ELF-1 (cell line): ENCODE data around the gene TMC2.
A peak's percentile ranks its signal among the peaks of the same experiment; 100 is the strongest.
"Not testable (repeated sequence)": the region's sequence is repeated elsewhere in the genome, so short reads cannot be mapped to it uniquely, and the experiment has no call there.

Experiments
- DNase-seq: peaks from one replicate; pipeline ENCODE4 v3.0.0-alpha.2; 2016; ENCODE audit warnings: low read depth, low spot score

TMC2 gene

GRCh38 chr20:2526218-2526583 is 10.2 kb upstream of the TMC2 start:
- not testable (repeated sequence) for DNase-seq

- DNase-seq = no peak
Observed at GRCh38 chr20:2527762-2528161, 8.6 kb upstream of the TMC2 start.

- no peak for DNase-seq
Observed at GRCh38 chr20:2528671-2529271, 7.6 kb upstream of the TMC2 start.

GRCh38 chr20:2533118-2533517 is 3.3 kb upstream of the TMC2 start:
- no peak for DNase-seq

- DNase-seq = no peak
Observed at GRCh38 chr20:2535711-2536559, 438 bp upstream of the TMC2 start.

- no peak for DNase-seq
Observed at GRCh38 chr20:2537101-2537500, 728 bp downstream of the TMC2 start.

GRCh38 chr20:2538356-2538755 is 2.0 kb downstream of the TMC2 start:
- DNase-seq = no peak

- no peak for DNase-seq
Observed at GRCh38 chr20:2538931-2539720, 2.8 kb downstream of the TMC2 start.

- no peak for DNase-seq
Observed at GRCh38 chr20:2541940-2542339, 5.6 kb downstream of the TMC2 start.

GRCh38 chr20:2542361-2542760 is 6.0 kb downstream of the TMC2 start:
- DNase-seq = no peak

GRCh38 chr20:2544211-2544610 is 7.8 kb downstream of the TMC2 start:
- DNase-seq = no peak

GRCh38 chr20:2545594-2545993 is 9.2 kb downstream of the TMC2 start:
- DNase-seq = no peak

- DNase-seq = no peak
Observed at GRCh38 chr20:2557873-2558580, 21.7 kb downstream of the TMC2 start.

GRCh38 chr20:2558581-2559278 is 22.4 kb downstream of the TMC2 start:
- DNase-seq = peak; percentile 35

GRCh38 chr20:2559279-2559626 is 22.9 kb downstream of the TMC2 start:
- no peak for DNase-seq

GRCh38 chr20:2559651-2560050 is 23.3 kb downstream of the TMC2 start:
- DNase-seq = no peak

GRCh38 chr20:2563116-2563515 is 26.7 kb downstream of the TMC2 start:
- DNase-seq = no peak

GRCh38 chr20:2564406-2564805 is 28.0 kb downstream of the TMC2 start:
- DNase-seq = peak; percentile 23

- DNase-seq = no peak
Observed at GRCh38 chr20:2575682-2576081, 39.3 kb downstream of the TMC2 start.

GRCh38 chr20:2576317-2576727 is 39.9 kb downstream of the TMC2 start:
- no peak for DNase-seq

- peak; percentile 30 for DNase-seq
Observed at GRCh38 chr20:2578475-2579192, 42.3 kb downstream of the TMC2 start.
